Coronary artery (tissue), 2 donors: ENCODE data around the gene CNN2.
"Not testable (repeated sequence)": the region's sequence is repeated elsewhere in the genome, so short reads cannot be mapped to it uniquely, and the experiment has no call there.

Experiments used
- DNase-seq: peaks from one replicate; pipeline ENCODE4 v3.0.0-alpha.2; 2017; ENCODE audit warnings: low spot score
- H3K27ac ChIP-seq, 2 donors: fragments of 200-600 bp; sonication (generic); one replicate each; pipeline ENCODE4 v1.5.1; 2016 to 2019
- H3K4me3 ChIP-seq: fragments of 200-600 bp; sonication (generic); 2 replicates; pipeline ENCODE4 v1.5.1; 2016; ENCODE audit warnings: mild to moderate bottlenecking, moderate library complexity
- TF ChIP-seq, protein P1 (sequence below): fragments of 200-600 bp; sonication (generic); IDR thresholded peaks from one replicate; pipeline ENCODE4 v1.5.1; 2019; ENCODE audit warnings: antibody characterized with exemption

The CNN2 gene

GRCh38 chr19:1017906-1018305 is 8.5 kb upstream of the CNN2 start:
- no peak overlapping the region for H3K27ac ChIP-seq
- TF ChIP-seq, protein P1, sequence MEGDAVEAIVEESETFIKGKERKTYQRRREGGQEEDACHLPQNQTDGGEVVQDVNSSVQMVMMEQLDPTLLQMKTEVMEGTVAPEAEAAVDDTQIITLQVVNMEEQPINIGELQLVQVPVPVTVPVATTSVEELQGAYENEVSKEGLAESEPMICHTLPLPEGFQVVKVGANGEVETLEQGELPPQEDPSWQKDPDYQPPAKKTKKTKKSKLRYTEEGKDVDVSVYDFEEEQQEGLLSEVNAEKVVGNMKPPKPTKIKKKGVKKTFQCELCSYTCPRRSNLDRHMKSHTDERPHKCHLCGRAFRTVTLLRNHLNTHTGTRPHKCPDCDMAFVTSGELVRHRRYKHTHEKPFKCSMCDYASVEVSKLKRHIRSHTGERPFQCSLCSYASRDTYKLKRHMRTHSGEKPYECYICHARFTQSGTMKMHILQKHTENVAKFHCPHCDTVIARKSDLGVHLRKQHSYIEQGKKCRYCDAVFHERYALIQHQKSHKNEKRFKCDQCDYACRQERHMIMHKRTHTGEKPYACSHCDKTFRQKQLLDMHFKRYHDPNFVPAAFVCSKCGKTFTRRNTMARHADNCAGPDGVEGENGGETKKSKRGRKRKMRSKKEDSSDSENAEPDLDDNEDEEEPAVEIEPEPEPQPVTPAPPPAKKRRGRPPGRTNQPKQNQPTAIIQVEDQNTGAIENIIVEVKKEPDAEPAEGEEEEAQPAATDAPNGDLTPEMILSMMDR: no peak
- no peak for DNase-seq
- peak overlapping the region; percentile 49 for H3K4me3 ChIP-seq

- TF ChIP-seq, protein P1: no peak
- H3K4me3 ChIP-seq: peak overlapping the region; percentile 49
- no peak for DNase-seq
- H3K27ac ChIP-seq: no peak overlapping the region
Observed at GRCh38 chr19:1018393-1018792, 8.0 kb upstream of the CNN2 start.

DNA sequence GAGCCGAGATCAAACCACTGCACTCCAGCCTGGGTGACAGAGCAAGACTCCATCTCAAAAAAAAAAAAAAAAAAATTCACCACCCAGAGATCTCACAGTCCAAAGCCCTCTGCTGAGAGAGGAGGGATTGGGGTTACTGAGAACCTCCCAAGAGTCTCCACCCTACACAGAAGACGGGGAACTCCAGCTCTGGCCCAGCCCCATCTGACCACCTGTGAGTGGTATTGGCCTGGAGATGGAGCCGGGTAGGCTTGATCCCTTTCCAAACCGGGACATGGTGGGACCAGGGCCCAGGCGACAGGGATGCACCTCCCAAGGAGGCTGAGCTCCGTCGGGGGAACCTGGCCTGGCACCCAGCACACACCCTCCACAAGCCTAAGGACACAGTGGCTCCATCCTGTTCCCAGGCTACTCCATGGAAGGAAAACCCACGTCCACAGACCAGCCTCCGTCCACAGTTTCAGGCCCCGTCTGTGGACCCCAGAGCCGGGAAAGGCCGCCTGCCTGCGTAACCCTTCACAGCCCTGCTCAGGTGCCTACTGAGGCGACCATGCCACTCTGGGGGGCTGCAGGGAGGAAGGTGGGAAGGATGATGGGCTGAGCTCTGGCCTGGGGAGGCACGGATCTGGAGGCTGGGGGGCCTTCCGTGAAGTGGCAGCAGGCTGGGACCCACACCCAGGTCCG is 7.3 kb upstream of the CNN2 start:
- DNase-seq: no peak
- H3K4me3 ChIP-seq: peak overlapping the region; percentile 98
- peak overlapping the region in 1 of 2 donors; percentile 94 for H3K27ac ChIP-seq
- TF ChIP-seq, protein P1: no peak

GRCh38 chr19:1019616-1019961 is 6.8 kb upstream of the CNN2 start:
- Histone ChIP-seq H3K4me3 (peak overlapping the region; percentile 98), H3K27ac (peak overlapping the region; percentile 88 to 94)
- DNase-seq: no peak
- TF ChIP-seq, protein P1: no peak

GRCh38 chr19:1019980-1020867 is 6.2 kb upstream of the CNN2 start:
- TF ChIP-seq, protein P1: no peak
- DNase-seq: no peak
- Histone ChIP-seq H3K27ac (peak overlapping the region; percentile 88 to 94), H3K4me3 (peak overlapping the region; percentile 98)

DNA sequence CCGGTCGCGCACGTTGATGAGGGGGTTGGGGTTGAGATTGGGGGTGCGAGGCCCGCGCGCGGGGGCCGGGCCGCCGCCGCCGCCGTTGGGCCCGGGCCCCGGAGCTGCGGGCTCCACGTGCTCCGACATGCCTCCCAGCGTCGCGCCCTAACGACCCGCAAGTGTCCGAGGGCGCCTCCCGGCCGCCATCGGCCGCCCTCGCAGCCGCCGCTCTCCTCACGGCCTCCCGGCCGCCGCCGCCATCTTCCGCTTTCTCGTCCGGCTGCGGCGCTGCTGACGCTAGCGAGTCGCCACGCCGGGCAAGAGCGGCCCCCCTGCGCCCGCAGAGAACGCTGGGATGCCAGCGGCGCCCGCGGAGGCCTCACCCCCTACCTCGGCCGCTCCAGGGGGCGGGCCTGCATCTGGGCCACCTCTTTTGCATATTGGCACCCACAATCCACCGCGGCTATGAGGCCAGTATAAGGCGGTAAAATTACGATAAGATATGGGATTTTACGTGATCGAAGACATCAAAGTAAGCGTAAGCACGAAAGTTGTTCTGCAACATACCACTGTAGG is 5.5 kb upstream of the CNN2 start, which contains the start of gene TMEM259:
TMEM259 (minus strand) TSS at position 256 of the 558 bp plus-strand sequence; CDS start at position 129, 127 bp downstream.
- DNase-seq: peak; percentile 97
- H3K27ac ChIP-seq: peak within 1 kb of the TSS; percentile 88 to 94
- TF ChIP-seq, protein P1: no peak
- peak within 1 kb of the TSS; percentile 98 for H3K4me3 ChIP-seq

- DNase-seq, H3K4me3 ChIP-seq: not testable (repeated sequence)
- peak overlapping the region; percentile 12 to 94 for H3K27ac ChIP-seq
Observed at GRCh38 chr19:1023883-1024188, 2.6 kb upstream of the CNN2 start.

DNA sequence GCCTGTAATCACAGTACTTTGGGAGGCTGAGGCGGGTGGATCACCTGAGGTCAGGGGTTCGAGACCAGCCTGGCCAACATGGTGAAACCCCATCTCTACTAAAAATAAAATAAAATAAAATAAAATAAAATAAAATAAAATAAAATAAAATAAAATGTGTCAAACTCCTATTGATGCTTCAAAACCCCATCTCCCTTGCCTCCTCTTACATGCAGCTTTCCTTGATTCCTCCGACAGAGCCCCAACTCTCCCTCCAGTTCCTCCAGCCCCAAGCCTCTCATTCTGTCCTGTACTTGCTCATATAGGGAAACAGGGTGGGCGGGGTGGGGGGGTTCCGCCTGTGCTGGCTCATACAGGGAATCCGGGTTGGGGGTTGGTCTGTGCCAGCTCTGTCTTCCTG is 1.3 kb upstream of the CNN2 start:
- H3K4me3 ChIP-seq: not testable (repeated sequence)
- H3K27ac ChIP-seq: peak overlapping the region; percentile 98 to 100

More for the DNA sequence above, 1.3 kb upstream of the CNN2 start:
- not testable (repeated sequence) for DNase-seq
